ENCODE results near the gene CD300LF. TPM values are rescaled to one million over a fixed set of nuclear protein-coding genes. Genes with fewer than 3 reads are reported as not detected.

The CD300LF gene
- total RNA-seq, 1 experiment from 2014 or later = not detected

- Histone ChIP-seq H4K20me1 (ENCODE audit: insufficient read depth) (no peaks in the 10 kb centered on the region), H3K4me1 (ENCODE audit: control insufficient read depth in 1 of 2, insufficient read depth in 2 of 2, low read length in 2 of 2) (no peaks in the 10 kb centered on the region), H3K9me3 (ENCODE audit: control insufficient read depth in 1 of 2, insufficient read depth in 1 of 2, low read depth in 1 of 2, low read length in 2 of 2) (no peaks in the 10 kb centered on the region), H3K27me3 (ENCODE audit: insufficient read depth, low read length) (peaks cover 79% of the 10 kb centered on the region), H3K27ac (ENCODE audit: low read depth, low read length) (no peak overlapping the region), H3K9ac (ENCODE audit: low read length) (no peak overlapping the region), H3K36me3 (ENCODE audit: control insufficient read depth in 1 of 2, insufficient read depth in 2 of 2, low read length in 2 of 2) (no peaks in the 10 kb centered on the region), H3K9me2 (ENCODE audit: insufficient read depth) (no peaks in the 10 kb centered on the region), H3K79me2 (ENCODE audit: insufficient read depth, low read length) (no peaks in the 10 kb centered on the region), H3K4me2 (ENCODE audit: low read length) (no peak overlapping the region), H2AFZ (ENCODE audit: low read depth, low read length, poor library complexity, severe bottlenecking) (no peak overlapping the region), H3K4me3 (replicated peaks in 1 of 2; ENCODE audit: low read depth in 1 of 2, low read length in 2 of 2) (no peak overlapping the region)
- RAD21 ChIA-PET (ENCODE audit: low non-redundant PET in 1 of 2, low total read pairs in 2 of 2, uncharacterized antibody in 2 of 2, unreplicated experiment in 2 of 2) = no interaction called here
- DNase-seq (ENCODE audit: low read depth, low spot score) = peak; percentile 54
- ATAC-seq = peak; percentile 86
- intact Hi-C loops (cut with micrococcal nuclease) = loop anchor here (1.0 kb wide), 1 partner anchor 80 kb away; no protein-coding TSS in a partner anchor
- no TSS peak for BruUV-seq (replicated peaks)
- POLR2A ChIA-PET = no interaction called here
- CTCF ChIA-PET = no interaction called here
- peak; percentile 27; the same call in 1 of the 2 replicates for TF ChIP-seq SP1 (IDR thresholded peaks at IDR 0.05; ENCODE audit: low read depth)
- TF ChIP-seq CEBPB (IDR thresholded peaks at IDR 0.05; ENCODE audit: low read depth) = no peak
- TF ChIP-seq, protein P1, sequence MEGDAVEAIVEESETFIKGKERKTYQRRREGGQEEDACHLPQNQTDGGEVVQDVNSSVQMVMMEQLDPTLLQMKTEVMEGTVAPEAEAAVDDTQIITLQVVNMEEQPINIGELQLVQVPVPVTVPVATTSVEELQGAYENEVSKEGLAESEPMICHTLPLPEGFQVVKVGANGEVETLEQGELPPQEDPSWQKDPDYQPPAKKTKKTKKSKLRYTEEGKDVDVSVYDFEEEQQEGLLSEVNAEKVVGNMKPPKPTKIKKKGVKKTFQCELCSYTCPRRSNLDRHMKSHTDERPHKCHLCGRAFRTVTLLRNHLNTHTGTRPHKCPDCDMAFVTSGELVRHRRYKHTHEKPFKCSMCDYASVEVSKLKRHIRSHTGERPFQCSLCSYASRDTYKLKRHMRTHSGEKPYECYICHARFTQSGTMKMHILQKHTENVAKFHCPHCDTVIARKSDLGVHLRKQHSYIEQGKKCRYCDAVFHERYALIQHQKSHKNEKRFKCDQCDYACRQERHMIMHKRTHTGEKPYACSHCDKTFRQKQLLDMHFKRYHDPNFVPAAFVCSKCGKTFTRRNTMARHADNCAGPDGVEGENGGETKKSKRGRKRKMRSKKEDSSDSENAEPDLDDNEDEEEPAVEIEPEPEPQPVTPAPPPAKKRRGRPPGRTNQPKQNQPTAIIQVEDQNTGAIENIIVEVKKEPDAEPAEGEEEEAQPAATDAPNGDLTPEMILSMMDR (IDR thresholded peaks at IDR 0.05 in 2 of 3, conservative IDR thresholded peaks at IDR 0.05 in 1 of 3; ENCODE audit: borderline replicate concordance in 1 of 3, insufficient read depth in 1 of 3, low read depth in 2 of 3, low read length in 2 of 3) = peak; percentile 65 to 75 (median 66); a peak in 5 of 6 replicates
- TF ChIP-seq CBX3 (IDR thresholded peaks at IDR 0.05; ENCODE audit: low read depth) = 0 out of 2 replicates have a peak, but pooled peaks have one; percentile 63
- no peak for TF ChIP-seq SRF (IDR thresholded peaks at IDR 0.05; ENCODE audit: low read depth)
- peak; percentile 71 for TF ChIP-seq RAD21 (IDR thresholded peaks at IDR 0.05; ENCODE audit: low read depth)
- peak; percentile 69 for TF ChIP-seq YY1 (IDR thresholded peaks at IDR 0.05; ENCODE audit: extremely low read depth, insufficient replicate concordance, low read depth, low read length)
Observed at GRCh38 chr17:74646231-74646630, 66.5 kb downstream of the CD300LF start.

DNA sequence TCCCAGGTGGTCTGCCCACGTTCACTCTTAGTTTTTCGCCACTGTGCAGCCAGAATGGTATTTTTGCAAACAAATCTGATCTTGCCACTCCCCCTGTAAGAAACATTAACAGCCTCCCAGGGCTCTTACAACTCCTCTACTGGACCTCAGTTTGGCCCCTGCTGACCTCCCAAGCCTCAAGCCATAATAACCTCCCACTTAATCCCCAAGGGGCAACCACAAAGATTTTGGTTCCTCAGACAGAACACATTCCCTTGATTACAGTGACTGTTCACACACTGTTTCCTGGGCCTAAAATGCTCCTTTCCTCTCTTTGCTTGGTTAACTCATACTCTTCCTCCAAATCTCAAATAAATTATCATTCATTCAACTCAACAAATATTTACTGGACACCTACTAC is 67.7 kb downstream of the CD300LF start:
- no peaks in the 10 kb centered on the region for H3K4me1 ChIP-seq (ENCODE audit: control insufficient read depth in 1 of 2, insufficient read depth in 2 of 2, low read length in 2 of 2)
- no peaks in the 10 kb centered on the region for H3K36me3 ChIP-seq (ENCODE audit: control insufficient read depth in 1 of 2, insufficient read depth in 2 of 2, low read length in 2 of 2)
- H3K4me3 ChIP-seq (replicated peaks in 1 of 2; ENCODE audit: low read depth in 1 of 2, low read length in 2 of 2) = no peak overlapping the region
- no peak overlapping the region for H3K9ac ChIP-seq (ENCODE audit: low read length)
- H2AFZ ChIP-seq (ENCODE audit: low read depth, low read length, poor library complexity, severe bottlenecking) = no peak overlapping the region
- no peaks in the 10 kb centered on the region for H3K79me2 ChIP-seq (ENCODE audit: insufficient read depth, low read length)
- TF ChIP-seq REST (IDR thresholded peaks at IDR 0.05; ENCODE audit: low read depth) (no peak), YY1 (IDR thresholded peaks at IDR 0.05; ENCODE audit: extremely low read depth, insufficient replicate concordance, low read depth, low read length) (no peak), JUND (IDR thresholded peaks at IDR 0.05) (no peak), ELF1 (IDR thresholded peaks at IDR 0.05; ENCODE audit: borderline replicate concordance, low read depth) (no peak), EZH2phosphoT487 (IDR thresholded peaks at IDR 0.05; ENCODE audit: borderline replicate concordance) (no peak), ZFX (IDR thresholded peaks at IDR 0.05) (no peak), SIN3A (IDR thresholded peaks at IDR 0.05; ENCODE audit: low read depth) (no peak), POLR2A (IDR thresholded peaks at IDR 0.05; ENCODE audit: borderline replicate concordance, extremely low read depth, insufficient read depth, insufficient read length) (no peak), TCF7L2 (IDR thresholded peaks at IDR 0.05; ENCODE audit: borderline replicate concordance, extremely low read depth, insufficient read depth, insufficient read length) (no peak), POLR2AphosphoS5 (IDR thresholded peaks at IDR 0.05; ENCODE audit: low read depth, low read length) (no peak)
- TF ChIP-seq, protein P2, sequence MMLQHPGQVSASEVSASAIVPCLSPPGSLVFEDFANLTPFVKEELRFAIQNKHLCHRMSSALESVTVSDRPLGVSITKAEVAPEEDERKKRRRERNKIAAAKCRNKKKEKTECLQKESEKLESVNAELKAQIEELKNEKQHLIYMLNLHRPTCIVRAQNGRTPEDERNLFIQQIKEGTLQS (IDR thresholded peaks at IDR 0.05) = no peak
- ChIA-PET POLR2A (no interaction called here), CTCF (interaction anchor here (1.2 kb wide), 1 partner anchor 13 kb away, joined by 3 read pairs; no protein-coding TSS in a partner anchor), RAD21 (ENCODE audit: low non-redundant PET in 1 of 2, low total read pairs in 2 of 2, uncharacterized antibody in 2 of 2, unreplicated experiment in 2 of 2) (no interaction called here)
- peaks cover 80% of the 10 kb centered on the region for H3K27me3 ChIP-seq (ENCODE audit: insufficient read depth, low read length)
- DNase-seq (ENCODE audit: low read depth, low spot score) = no peak
- no TSS peak for BruUV-seq (replicated peaks)
- H3K9me2 ChIP-seq (ENCODE audit: insufficient read depth) = no peaks in the 10 kb centered on the region
- no peak overlapping the region for H3K27ac ChIP-seq (ENCODE audit: low read depth, low read length)
- no peaks in the 10 kb centered on the region for H3K9me3 ChIP-seq (ENCODE audit: control insufficient read depth in 1 of 2, insufficient read depth in 1 of 2, low read depth in 1 of 2, low read length in 2 of 2)
- H4K20me1 ChIP-seq (ENCODE audit: insufficient read depth) = no peaks in the 10 kb centered on the region
- intact Hi-C loops (cut with micrococcal nuclease) = no loop called here
- no peak overlapping the region for H3K4me2 ChIP-seq (ENCODE audit: low read length)
- ATAC-seq = no peak
